Calu3 (cell line): ENCODE data around the gene TNIK. TPM values are rescaled to one million over a fixed set of nuclear protein-coding genes. Genes with fewer than 3 reads are reported as not detected.

Experiments used
- BruUV-seq: library from RNA; stranded (reverse); fragments of 400-500 nt; replicated peaks from 2 replicates; lab custom pipeline; 2021; lab: Mats Ljungman, UMichigan
- CTCF ChIA-PET: fragments of 300-600 bp; sonication (Branson Sonifier 250); formaldehyde crosslinking; loops from one replicate; lab custom pipeline; 2022; ENCODE audit warnings: antibody characterized with exemption; lab: Charles Lee
- DNase-seq: peaks from one replicate; pipeline ENCODE4 v3.0.0; 2022
- H3K27ac Mint-ChIP-seq: one replicate; pipeline ENCODE4 v1.8.0; 2022; ENCODE audit warnings: mixed read lengths; ENCODE audit not compliant: unreplicated experiment
- H3K27me3 Mint-ChIP-seq: one replicate; pipeline ENCODE4 v1.8.0; 2022; ENCODE audit warnings: mixed read lengths; ENCODE audit not compliant: unreplicated experiment
- H3K36me3 Mint-ChIP-seq: one replicate; pipeline ENCODE4 v1.8.0; 2022; ENCODE audit warnings: mild to moderate bottlenecking, moderate library complexity, mixed read lengths; ENCODE audit not compliant: insufficient read depth, unreplicated experiment
- H3K4me1 Mint-ChIP-seq: one replicate; pipeline ENCODE4 v1.8.0; 2022; ENCODE audit warnings: mild to moderate bottlenecking, low read depth, mixed read lengths; ENCODE audit not compliant: unreplicated experiment
- H3K4me3 Mint-ChIP-seq: one replicate; pipeline ENCODE4 v1.8.0; 2022; ENCODE audit warnings: mild to moderate bottlenecking, low read depth, moderate library complexity, mixed read lengths; ENCODE audit not compliant: unreplicated experiment
- H3K9me3 Mint-ChIP-seq: one replicate; pipeline ENCODE4 v1.8.0; 2022; ENCODE audit warnings: low read depth, mixed read lengths; ENCODE audit not compliant: unreplicated experiment
- intact Hi-C: fragments of 100-400 bp; cut with micrococcal nuclease; formaldehyde crosslinking; loops from one replicate; pipeline ENCODE4 v1.10.0; 2022; ENCODE audit not compliant: unreplicated experiment
- total RNA-seq: library from RNA; stranded (reverse); gene quantifications from 2 replicates; pipeline ENCODE4 v1.2.3, GENCODE V29; 2022
- TF ChIP-seq, protein P1 (sequence below): fragments of 200-600 bp; IDR thresholded peaks from one replicate; pipeline ENCODE4 v1.8.0; 2022; ENCODE audit warnings: antibody characterized with exemption; ENCODE audit not compliant: unreplicated experiment

Gene TNIK
- total RNA-seq, 1 experiment from 2014 or later, result 19.7 TPM

DNA sequence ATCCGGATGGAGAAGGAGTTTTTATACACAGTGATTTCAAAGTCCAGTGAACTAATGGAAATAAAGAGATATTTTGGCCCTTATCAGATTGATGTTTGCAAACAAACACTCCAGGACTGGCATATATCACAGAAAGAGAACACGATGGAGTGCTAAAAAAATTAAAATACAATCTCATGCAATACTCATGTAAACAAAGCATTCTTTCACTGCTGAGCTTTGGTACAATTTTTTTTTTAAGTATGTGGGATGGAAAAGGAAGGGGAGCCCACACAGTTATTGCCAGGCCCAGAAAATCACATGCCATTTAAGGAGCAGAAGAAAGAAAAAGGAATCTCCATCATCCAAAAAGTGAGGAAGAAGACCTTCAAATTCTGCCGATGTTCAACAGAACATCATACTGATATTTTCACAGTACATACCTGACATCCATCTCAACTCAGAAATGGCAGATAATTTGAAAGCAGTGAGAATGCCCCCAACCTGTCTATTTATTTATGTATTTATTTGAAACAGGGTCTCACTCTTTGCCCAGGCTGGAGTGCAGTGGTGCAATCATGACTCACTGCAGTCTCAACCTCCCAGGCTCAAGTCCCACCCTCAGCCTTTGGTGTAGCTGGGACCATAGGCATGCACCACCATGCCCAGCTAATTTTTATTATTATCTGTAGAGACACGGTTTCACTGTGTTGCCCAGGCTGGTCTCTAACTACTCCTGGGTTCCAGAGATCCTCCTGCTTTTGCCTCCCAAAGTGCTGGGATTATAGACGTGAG is 326.2 kb downstream of the TNIK start:
- Mint-ChIP-seq H3K27ac (no peak overlapping the region), H3K36me3 (no peaks in the 10 kb centered on the region), H3K9me3 (no peaks in the 10 kb centered on the region), H3K27me3 (no peaks in the 10 kb centered on the region), H3K4me3 (no peak overlapping the region), H3K4me1 (peaks cover 19% of the 10 kb centered on the region)
- intact Hi-C loops, result no loop called here
- CTCF ChIA-PET, result interaction anchor here (0.6 to 1.0 kb wide), 3 partner anchors 13 to 313 kb away, joined by 3 to 5 read pairs (median 3); no protein-coding TSS in a partner anchor
- DNase-seq, result no peak
- TF ChIP-seq, protein P1, sequence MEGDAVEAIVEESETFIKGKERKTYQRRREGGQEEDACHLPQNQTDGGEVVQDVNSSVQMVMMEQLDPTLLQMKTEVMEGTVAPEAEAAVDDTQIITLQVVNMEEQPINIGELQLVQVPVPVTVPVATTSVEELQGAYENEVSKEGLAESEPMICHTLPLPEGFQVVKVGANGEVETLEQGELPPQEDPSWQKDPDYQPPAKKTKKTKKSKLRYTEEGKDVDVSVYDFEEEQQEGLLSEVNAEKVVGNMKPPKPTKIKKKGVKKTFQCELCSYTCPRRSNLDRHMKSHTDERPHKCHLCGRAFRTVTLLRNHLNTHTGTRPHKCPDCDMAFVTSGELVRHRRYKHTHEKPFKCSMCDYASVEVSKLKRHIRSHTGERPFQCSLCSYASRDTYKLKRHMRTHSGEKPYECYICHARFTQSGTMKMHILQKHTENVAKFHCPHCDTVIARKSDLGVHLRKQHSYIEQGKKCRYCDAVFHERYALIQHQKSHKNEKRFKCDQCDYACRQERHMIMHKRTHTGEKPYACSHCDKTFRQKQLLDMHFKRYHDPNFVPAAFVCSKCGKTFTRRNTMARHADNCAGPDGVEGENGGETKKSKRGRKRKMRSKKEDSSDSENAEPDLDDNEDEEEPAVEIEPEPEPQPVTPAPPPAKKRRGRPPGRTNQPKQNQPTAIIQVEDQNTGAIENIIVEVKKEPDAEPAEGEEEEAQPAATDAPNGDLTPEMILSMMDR, result no peak
- no TSS peak for BruUV-seq

DNA sequence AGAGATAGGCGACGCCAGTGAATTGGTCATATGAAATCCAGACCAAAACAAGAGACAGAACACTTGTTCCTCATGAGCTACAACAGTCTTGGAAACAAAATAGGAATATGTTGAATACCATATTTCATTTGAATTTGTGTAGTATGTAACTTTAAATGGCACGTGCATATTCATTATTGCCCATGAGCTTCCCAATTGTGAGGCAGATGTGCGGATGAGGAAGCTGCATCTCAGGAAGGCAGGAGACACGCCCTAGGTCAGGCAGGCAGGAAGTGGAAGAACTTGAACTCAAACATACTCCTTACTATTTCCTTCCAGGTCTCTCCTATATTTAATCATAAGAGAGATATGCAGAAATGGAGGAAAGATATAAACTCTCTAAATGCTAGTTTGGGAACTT is 326.9 kb downstream of the TNIK start:
- Mint-ChIP-seq H3K4me3 (no peak overlapping the region), H3K36me3 (no peaks in the 10 kb centered on the region), H3K4me1 (peaks cover 19% of the 10 kb centered on the region), H3K9me3 (no peaks in the 10 kb centered on the region), H3K27me3 (no peaks in the 10 kb centered on the region), H3K27ac (no peak overlapping the region)
- CTCF ChIA-PET, result no interaction called here
- intact Hi-C loops, result no loop called here
- TF ChIP-seq, protein P1, result no peak
- BruUV-seq, result no TSS peak
- DNase-seq, result no peak

DNA sequence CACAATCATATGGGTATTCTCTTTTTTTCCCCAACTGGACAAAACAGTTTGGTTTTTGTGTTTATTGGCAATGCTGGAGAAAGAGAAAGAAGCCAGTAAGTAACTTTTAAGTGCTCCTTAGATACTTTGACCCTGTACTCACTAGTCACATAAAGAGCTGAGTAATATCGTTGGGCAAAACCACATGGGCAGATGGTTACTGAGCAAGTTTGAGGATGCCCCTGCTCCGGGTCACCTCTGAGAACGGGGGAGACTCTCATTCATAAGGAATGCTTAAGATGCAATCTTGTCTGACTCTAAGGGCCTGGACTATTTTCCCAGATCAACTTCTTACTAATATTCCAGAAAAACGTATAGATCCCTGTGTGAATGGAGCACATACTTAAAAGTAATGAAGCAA is 327.3 kb downstream of the TNIK start:
- Mint-ChIP-seq H3K36me3 (no peaks in the 10 kb centered on the region), H3K4me3 (no peak overlapping the region), H3K27ac (no peak overlapping the region), H3K4me1 (peaks cover 19% of the 10 kb centered on the region), H3K9me3 (no peaks in the 10 kb centered on the region), H3K27me3 (no peaks in the 10 kb centered on the region)
- TF ChIP-seq, protein P1, result no peak
- DNase-seq, result no peak
- CTCF ChIA-PET, result no interaction called here
- BruUV-seq, result no TSS peak
- intact Hi-C loops, result no loop called here

DNA sequence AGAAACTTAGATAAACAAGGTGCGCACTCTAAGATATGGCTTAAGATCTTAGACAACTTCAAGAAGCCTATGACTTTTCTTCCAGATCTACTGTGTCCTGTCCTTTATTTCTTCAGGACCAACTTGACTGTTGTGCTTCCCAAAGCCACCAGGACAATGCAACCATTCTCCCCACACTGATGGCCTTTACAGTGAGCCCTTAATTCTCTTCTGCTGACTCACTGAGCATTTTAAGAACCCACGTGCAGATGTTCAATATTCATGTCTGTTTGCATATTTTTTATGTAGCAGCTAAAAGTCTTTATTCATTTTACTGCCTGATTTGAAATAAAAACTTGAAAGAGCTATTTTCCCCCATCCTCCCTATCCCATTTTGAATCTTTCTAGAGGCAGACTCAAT is 330.4 kb downstream of the TNIK start:
- no peak overlapping the region for H3K27ac Mint-ChIP-seq
- H3K27me3 Mint-ChIP-seq, result no peaks in the 10 kb centered on the region
- intact Hi-C loops, result no loop called here
- TF ChIP-seq, protein P1, result no peak
- no peaks in the 10 kb centered on the region for H3K36me3 Mint-ChIP-seq
- H3K4me3 Mint-ChIP-seq, result no peak overlapping the region
- peaks cover 19% of the 10 kb centered on the region for H3K4me1 Mint-ChIP-seq
- H3K9me3 Mint-ChIP-seq, result no peaks in the 10 kb centered on the region
- CTCF ChIA-PET, result no interaction called here
- DNase-seq, result no peak
- no TSS peak for BruUV-seq
